Neutrophil (primary cell): Measurements from ENCODE around the gene TMED4.
A peak's percentile ranks its signal among the peaks of the same experiment; 100 is the strongest.

Experiments
- H3K27ac ChIP-seq: fragments of 200-600 bp; sonication (generic); 2 replicates; pipeline ENCODE4 v1.5.1; 2016; ENCODE audit warnings: mild to moderate bottlenecking, moderate library complexity
- H3K27me3 ChIP-seq: fragments of 200-600 bp; sonication (generic); 2 replicates; pipeline ENCODE4 v1.6.0; 2016; ENCODE audit warnings: mild to moderate bottlenecking
- H3K36me3 ChIP-seq: fragments of 200-600 bp; sonication (generic); 2 replicates; pipeline ENCODE4 v1.5.1; 2017
- H3K4me1 ChIP-seq, 2 experiments: fragments of 200-600 bp in 1 of 2; sonication (generic) in 1 of 2; 1 replicate in 1 of 2; 2 replicates in 1 of 2; pipeline versions ENCODE4 v1.5.1 to v1.6.1; 2013 to 2016; ENCODE audit warnings: low read depth in 1 of 2, low read length in 1 of 2, mild to moderate bottlenecking in 1 of 2, moderate library complexity in 1 of 2; ENCODE audit not compliant: control insufficient read depth in 1 of 2, insufficient read depth in 1 of 2
- H3K4me3 ChIP-seq, 2 experiments: fragments of 200-600 bp in 1 of 2; sonication (generic) in 1 of 2; 1 replicate in 1 of 2; 2 replicates in 1 of 2; pipeline ENCODE4 v1.5.1; 2013 to 2016; ENCODE audit warnings: low read depth in 1 of 2, low read length in 1 of 2, mild to moderate bottlenecking in 1 of 2, moderate library complexity in 1 of 2
- H3K9me3 ChIP-seq: fragments of 200-600 bp; sonication (generic); 2 replicates; pipeline ENCODE4 v1.5.1; 2016
- CTCF ChIP-seq: fragments of 200-600 bp; sonication (generic); IDR thresholded peaks from 2 replicates; pipeline ENCODE4 v1.5.1; 2016; ENCODE audit warnings: antibody characterized with exemption

The TMED4 gene

GRCh38 chr7:44618753-44619152, 36.7 kb upstream of the TMED4 start:
- H3K9me3 ChIP-seq, result no peaks in the 10 kb centered on the region
- H3K27ac ChIP-seq, result peak overlapping the region; percentile 48
- H3K27me3 ChIP-seq, result no peaks in the 10 kb centered on the region
- H3K4me3 ChIP-seq, result no peak overlapping the region
- TF ChIP-seq CTCF, result no peak
- peaks cover 53 to 68% of the 10 kb centered on the region in 2 experiments for H3K4me1 ChIP-seq
- peaks cover 8% of the 10 kb centered on the region for H3K36me3 ChIP-seq

- no peaks in the 10 kb centered on the region for H3K27me3 ChIP-seq
- H3K4me1 ChIP-seq, result peaks cover 51 to 66% of the 10 kb centered on the region in 2 experiments
- TF ChIP-seq CTCF, result no peak
- peaks cover 8% of the 10 kb centered on the region for H3K36me3 ChIP-seq
- H3K27ac ChIP-seq, result peak overlapping the region; percentile 48
- no peaks in the 10 kb centered on the region for H3K9me3 ChIP-seq
- H3K4me3 ChIP-seq, result no peak overlapping the region
Measured at GRCh38 chr7:44618045-44618444, 36.0 kb upstream of the TMED4 start.

GRCh38 chr7:44617225-44617890, 35.3 kb upstream of the TMED4 start:
- Histone ChIP-seq H3K27me3 (no peaks in the 10 kb centered on the region), H3K27ac (peak overlapping the region; percentile 44), H3K9me3 (no peaks in the 10 kb centered on the region), H3K4me1 (peaks cover 44 to 59% of the 10 kb centered on the region in 2 experiments), H3K36me3 (peaks cover 8% of the 10 kb centered on the region), H3K4me3 (no peak overlapping the region)
- TF ChIP-seq CTCF, result no peak

- H3K27me3 ChIP-seq, result no peaks in the 10 kb centered on the region
- peaks cover 36 to 51% of the 10 kb centered on the region in 2 experiments for H3K4me1 ChIP-seq
- peak overlapping the region; percentile 90 for H3K27ac ChIP-seq
- no peak for TF ChIP-seq CTCF
- H3K36me3 ChIP-seq, result peaks cover 8% of the 10 kb centered on the region
- H3K9me3 ChIP-seq, result no peaks in the 10 kb centered on the region
- H3K4me3 ChIP-seq, result no peak overlapping the region
Measured at GRCh38 chr7:44616545-44616944, 34.5 kb upstream of the TMED4 start.

GRCh38 chr7:44615793-44616192, 33.8 kb upstream of the TMED4 start:
- H3K27ac ChIP-seq, result peak overlapping the region; percentile 90
- H3K4me3 ChIP-seq, result peak overlapping the region in 1 of 2 experiments; percentile 7
- no peak for TF ChIP-seq CTCF
- no peaks in the 10 kb centered on the region for H3K27me3 ChIP-seq
- H3K4me1 ChIP-seq, result peaks cover 28 to 43% of the 10 kb centered on the region in 2 experiments
- H3K9me3 ChIP-seq, result no peaks in the 10 kb centered on the region
- H3K36me3 ChIP-seq, result peaks cover 8% of the 10 kb centered on the region
